ENCODE results near the gene SYT7. TPM values are rescaled to one million over a fixed set of nuclear protein-coding genes. Genes with fewer than 3 reads are reported as not detected.

The SYT7 gene
- total and polyA plus RNA-seq, 2 of the 8 experiments (the other 6 are each of a cell fraction or from before 2014, with no cell fraction given), result 9.6 to 10.5 TPM

DNA sequence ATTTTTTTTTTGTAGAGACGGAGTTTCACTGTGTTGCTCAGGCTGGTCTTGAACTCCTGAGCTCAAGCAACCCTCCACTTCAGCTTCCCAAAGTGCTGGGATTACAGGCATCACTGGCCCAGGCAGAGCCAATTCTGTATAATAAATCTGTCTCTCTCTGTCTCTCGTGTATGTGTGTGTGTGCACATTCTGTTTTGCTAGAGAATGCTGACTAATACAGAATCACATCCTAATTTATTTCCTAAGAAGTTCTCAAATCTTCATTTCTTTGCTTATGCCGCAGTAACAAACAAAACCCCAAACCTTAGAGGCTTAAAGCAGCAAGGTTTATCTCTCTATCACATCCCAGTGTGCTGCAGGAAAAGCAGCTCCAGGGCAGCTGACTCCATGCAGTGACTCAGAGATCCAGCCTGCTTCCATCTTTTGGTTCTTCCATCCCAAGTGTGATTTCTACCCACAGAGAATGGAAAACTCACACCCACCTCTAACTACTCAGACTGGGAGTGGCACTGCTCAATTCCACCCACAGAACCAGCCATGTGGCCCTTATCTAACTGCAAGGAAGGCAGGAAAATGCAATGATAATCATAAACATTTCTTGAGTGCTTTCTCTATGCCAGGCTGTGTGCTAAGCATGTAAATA, 107.4 kb downstream of the SYT7 start (continued):
- no peak for TF ChIP-seq BRCA1 (IDR thresholded peaks at IDR 0.05; ENCODE audit: low read depth, low read length)
- no peak for TF ChIP-seq POLR2AphosphoS5 (IDR thresholded peaks at IDR 0.05; ENCODE audit: low read depth, low read length)
- TF ChIP-seq TBP (IDR thresholded peaks at IDR 0.05; ENCODE audit: low read depth, low read length), result no peak
- no peak for TF ChIP-seq JUN (IDR thresholded peaks at IDR 0.05; ENCODE audit: low read depth, low read length)

Data from H1 (cell line).